SIG-M5 treated with dmso at 0.1 percent for 504 hours (cell line): ENCODE measurements around the gene CACNG1.

Source experiments
- DNase-seq: peaks from one replicate; lab custom pipeline; 2025; ENCODE audit not compliant: unreplicated experiment; lab: John Stamatoyannopoulos, UW

CACNG1 gene, protein sequence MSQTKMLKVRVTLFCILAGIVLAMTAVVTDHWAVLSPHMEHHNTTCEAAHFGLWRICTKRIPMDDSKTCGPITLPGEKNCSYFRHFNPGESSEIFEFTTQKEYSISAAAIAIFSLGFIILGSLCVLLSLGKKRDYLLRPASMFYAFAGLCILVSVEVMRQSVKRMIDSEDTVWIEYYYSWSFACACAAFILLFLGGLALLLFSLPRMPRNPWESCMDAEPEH

DNA sequence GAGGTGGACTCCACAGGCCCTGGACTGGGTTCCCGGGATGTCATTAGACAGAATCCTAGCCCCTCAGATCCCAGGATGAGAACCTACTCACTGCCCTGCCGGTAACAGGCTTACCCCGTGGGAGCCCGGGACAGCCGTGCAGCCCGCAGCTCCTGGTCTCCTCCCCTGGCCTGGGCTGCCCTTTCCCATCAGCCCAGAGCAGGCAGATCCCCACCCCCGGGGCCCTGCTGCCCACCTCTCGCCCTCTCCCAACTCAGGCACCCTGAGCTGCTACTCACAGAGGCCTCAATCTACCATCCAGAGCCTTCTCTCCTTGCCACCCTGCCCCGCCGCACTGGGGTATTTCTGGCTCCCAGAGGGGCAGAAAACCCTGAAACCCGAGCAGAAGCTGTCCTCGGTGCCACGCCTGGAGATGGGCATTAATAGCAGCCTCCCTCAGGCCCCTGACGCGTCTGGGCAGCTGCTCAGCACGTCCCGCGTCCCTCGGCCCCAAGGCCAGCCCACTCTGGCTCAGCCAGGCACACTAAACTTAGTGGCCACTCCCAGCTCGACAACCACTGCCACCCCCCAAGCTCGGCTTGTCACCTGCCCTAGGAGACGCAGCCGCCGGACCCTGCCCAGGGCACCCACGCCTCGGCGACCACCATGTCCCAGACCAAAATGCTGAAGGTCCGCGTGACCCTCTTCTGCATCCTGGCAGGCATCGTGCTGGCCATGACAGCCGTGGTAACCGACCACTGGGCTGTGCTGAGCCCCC, at the start of gene CACNG1:
CACNG1 (plus strand) TSS at position 539 of the 757 bp plus-strand sequence; CDS start at position 646, 107 bp downstream.
- DNase-seq, result no peak

DNA sequence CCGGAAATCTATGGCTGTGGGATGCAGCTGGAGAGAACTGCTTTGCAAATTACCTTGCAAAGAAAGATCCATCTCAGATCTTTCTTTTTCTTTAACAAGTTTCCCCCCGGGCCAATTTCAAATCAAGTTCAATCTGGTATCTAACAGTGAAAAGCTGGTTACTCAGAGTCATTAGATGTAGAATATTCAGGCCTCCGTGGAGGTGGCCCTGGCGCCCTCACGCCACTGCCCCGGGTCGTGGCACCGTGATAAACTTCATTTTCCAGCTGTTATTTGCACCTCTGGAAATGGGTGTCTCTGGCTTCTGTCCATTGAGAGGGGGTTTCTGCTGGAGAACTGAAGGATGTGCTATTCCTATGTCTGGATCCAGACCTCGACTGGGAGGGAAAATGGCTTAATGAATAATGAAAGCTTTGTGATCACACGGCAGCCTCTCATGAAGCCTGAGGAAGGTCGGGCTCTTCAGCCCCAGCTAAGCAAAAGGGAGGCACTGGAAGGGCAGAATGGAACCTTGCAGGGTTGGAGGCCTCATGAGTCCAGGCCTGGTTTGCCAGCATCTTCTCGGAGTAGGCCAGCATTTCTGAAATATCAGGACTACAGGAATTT, 49.3 kb upstream of the CACNG1 start:
- DNase-seq, result no peak

DNA sequence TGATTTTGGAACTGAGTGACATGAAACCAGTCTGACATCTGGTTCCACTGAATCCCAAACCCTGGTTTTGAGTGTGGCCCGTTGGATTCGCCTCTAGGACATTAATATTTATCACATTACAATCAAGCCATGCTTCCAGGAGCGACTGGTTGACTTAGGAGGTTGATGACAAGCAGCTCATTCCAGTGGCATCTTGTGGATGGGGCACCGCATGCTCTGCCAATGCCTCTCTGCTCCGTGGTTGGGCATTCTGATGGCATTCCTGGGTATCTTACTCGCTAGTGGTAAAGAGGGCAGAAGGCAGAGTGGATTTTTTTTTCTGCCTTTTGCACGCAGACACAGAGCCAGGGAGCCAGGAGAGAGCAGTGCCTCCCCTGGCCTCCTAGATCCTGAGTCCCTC, 48.4 kb upstream of the CACNG1 start:
- DNase-seq, result no peak

DNA sequence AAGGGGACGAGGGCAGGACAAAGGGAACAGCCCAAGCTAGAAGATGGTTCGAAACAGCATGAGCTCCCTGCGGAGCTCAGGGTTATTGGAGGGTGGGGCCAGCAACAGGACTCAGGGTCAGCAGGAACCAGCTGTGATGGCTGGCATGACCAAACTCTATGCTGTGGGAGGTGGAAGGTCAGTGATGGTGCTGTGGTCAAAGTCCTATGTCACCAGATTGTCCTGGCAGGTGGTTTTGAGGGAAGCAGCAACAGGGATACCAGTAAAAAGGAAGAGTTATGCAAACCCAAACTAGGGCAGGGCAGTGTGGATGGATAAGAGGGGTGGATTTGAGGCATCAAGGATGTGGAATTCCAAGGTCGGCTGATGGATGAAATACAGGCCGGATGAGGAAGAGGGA, 47.4 kb upstream of the CACNG1 start:
- no peak for DNase-seq

DNA sequence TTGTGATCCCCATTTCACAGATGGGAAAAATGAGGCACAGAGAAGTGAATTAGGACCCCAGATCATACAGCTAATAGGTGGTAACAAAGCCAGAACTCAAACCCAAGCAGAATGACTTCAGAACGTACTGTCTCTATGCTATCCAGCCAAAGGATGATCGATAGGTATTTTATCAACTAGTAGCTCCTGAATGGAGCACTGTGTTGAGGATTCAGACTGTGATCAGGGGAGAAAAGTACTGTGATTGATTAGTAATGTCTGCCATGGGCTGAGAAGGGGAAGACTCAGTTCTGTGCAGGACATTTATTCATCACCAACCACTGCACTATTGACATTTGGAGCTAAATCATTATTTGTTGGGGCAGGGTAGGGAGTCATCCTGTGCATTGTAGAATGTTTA, 41.1 kb upstream of the CACNG1 start:
- DNase-seq, result no peak

DNA sequence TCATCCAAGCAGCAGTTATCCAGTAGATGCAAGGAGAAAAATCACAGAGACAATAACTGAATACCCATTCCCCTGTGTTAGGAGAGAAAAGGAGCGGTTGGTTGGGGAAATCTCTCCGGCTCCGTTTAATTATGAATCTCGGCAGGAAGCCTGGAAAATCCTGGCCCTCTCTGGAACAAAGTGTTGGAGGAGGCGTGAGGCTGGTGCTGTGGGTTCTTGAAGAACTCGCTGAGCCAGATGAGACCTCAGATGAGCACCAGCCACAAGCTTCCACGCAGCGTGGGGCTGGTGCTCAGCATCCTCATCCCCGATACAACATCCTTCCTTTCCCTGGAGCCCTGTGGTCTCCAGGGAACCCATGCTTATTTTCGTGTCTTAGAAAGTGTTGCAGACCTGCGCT, 40.2 kb upstream of the CACNG1 start:
- no peak for DNase-seq

DNA sequence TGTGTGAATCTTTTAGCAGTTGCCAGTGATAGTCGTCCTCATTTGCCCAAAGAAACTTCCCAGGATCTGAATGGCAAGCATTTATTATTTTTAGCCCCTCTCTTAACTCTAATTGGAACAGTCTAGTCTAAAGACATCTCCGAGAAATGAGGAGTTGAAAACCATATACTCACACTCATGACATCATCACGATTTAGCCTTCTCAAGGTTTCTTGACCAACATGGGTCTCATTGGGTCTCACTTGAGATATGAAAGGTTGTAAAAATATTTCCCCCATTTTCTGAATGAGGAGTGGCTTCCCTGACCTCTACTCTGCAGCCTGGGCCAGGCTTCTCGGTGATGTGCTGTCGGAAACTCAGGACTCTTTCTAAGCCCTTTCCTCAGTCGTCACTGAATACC, 37.1 kb upstream of the CACNG1 start:
- no peak for DNase-seq

DNA sequence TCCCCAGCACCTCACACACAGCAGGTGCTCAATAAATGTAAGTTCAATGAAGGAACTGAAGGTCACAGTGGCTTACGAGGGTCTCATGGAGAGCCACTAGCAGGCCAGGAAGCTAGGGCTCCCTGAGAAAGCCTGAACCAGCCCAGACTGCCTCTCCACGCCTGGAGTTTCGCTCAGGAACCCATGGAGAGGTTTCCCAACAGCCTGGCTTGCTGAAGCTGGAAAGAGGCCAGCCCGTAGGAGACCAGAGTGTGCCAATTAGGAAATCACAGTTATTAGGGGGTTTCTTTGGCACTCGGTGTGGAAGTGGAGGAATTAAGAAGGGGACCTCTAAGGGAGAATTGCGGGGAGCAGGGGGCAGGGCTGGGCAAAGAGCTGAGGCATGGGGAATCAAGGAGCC, 36.3 kb upstream of the CACNG1 start:
- no peak for DNase-seq

DNA sequence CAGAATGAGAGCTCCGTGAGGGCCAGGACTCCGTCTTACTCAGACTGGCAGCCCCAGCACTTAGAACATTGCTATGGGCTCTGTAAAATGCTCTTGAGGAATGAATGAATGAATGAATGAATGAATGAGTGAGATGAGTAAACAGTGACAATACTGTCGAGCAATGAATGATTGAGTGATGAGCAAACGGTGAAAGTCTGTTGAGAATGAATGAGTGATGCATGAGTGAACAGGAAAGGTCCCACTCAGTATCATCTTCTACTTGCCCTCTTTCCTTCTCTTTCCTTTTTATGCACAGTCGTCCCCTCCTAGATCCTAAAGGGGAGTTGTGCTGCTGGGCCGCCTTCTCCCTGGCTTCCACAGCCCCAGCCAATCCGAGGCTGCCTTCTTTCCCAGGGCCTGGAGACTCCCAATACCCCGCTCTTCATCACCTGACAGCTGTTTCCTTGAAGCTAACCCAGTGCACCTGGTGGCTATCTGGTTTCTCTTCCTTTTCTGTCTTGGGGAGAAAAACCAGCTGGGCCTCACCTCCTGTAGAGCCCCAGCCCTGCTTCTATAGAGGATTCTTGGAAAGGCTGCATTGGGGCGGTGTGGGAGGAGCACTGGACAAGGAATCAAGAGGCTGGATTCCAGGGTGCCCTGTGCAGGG, 32.7 kb upstream of the CACNG1 start:
- DNase-seq, result no peak

DNA sequence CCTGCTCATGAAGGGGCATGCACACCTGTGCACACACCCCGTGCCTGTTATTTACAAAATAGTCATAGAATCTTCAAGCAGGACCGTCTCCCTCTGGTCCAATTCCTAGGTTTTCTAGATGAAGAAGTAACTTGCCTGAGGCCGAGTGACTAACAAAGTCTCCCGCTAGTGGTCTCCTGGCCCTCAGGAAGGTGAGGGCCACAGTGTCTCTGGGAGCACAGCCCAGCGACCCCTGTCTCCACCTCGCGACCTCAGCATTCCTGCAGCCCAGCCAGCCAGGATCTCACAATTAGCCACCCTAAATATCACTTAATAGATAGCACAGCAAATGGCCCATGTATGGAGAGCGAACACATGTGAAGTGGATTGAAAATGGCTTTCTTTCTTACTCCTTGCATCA, 30.5 kb upstream of the CACNG1 start:
- no peak for DNase-seq

DNA sequence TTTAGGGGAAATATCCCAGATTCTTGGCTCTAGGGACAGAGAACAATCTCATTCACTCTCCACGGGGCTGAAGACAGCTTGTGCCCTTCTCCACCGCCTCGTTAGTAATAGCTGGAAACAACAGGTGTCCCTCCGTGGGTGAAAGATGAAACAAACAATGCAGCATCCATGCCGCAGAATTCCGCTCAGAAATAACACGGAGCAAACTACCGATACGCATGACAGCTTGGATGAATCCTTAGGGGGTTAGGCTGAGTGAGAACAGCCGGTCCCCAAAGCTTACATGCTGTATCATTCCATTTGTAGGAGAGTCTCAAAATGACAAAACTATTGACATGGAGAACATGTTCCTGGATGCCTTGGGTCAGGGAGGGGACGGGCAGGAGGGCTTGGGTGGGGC, 29.4 kb upstream of the CACNG1 start:
- DNase-seq, result no peak

DNA sequence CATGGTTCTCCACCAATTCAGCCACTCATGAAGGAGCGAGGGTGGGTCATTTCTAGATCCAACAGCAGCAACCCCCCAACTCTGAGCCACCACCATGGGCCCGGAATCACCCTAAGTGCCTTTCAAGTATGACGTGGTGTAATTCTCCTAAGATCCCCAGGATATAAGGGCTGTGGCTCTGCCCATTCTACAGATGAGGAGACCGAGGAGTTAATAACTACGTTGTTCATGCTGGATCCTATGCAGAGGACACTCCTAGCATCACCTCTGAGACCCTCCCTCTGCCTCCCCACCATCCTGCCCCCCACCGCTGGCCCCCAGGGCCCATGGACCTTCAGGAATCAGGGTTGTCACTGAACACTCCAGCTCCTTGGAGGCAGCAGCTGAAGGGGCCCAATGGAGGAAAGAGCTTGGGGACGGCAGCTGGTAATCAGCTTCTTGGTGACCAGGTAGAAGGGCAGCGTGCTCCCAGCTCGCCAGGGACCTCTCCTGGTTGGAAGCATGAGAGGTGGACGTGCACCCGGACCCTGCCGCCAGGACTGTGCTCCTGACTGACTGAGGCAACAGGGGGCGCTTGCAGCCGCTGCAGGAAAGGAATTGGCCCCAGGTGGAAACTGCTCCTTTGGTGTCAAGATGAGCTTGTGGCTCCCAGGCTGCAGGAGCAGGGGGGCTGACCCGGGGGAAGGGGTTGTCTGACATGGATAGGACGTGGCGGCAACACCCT, 28.2 kb upstream of the CACNG1 start:
- no peak for DNase-seq

DNA sequence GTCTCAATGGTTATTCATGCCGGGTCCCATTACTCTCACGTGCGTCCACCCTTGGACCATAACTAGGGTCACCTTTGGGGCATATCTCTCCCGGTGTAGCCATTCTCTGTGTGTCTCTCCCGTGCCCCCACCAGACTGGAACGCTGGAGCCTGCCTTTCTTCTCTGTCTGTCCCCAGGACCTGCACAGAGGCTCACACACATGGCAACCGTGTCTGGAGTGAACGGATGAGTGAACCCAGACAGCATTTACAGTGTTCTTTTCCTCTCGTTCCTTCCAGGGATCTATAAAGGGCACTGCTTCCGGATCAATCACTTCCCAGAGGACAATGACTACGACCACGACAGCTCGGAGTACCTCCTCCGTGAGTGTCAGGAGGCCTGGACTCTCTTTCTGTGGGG, 26.4 kb upstream of the CACNG1 start:
- no peak for DNase-seq

DNA sequence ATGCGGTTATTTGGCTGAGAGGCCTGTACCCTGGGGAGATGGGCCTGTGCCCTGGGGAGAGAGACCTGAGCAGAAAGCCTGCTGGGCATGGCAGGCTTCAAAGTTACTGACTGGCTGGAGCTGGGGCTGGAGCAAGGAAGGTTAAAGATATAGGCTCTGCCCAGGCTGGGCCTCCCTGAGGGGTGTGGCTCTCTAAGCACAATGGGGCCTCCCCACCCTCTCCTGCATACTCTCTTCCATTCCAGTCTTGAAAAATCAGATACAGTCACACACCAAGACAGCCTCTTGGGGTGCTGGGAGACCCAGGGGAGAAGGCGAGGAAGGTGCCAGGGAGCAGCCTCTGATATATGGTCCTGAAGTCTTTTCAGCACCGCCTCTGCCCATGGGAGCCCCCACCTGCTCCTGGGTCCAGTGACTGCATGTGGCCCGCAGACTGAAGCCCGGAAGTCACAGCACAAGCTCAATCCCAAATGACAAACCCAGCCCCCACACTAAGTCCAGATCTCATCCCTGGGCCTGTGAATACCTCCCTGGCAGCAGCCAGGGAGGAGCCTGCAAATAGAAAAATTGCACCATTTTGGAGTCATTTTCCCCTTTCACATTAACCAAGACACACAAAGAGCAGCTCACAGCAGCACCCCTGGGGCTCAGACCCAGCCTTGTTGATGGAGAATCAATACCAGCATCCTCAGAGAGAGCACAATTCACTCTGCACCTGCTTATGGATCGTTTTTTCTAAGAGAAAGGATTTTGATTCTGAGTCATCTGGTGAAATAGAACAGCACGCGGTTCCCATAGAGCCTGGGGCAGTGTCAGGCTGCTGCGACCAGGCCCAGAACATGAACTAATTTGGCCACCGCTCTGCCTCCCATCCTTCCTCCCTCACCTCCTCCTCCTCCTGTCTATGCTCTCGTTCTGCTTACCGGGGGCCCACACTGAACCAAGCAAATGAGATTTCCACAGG, 25.6 kb upstream of the CACNG1 start:
- no peak for DNase-seq

DNA sequence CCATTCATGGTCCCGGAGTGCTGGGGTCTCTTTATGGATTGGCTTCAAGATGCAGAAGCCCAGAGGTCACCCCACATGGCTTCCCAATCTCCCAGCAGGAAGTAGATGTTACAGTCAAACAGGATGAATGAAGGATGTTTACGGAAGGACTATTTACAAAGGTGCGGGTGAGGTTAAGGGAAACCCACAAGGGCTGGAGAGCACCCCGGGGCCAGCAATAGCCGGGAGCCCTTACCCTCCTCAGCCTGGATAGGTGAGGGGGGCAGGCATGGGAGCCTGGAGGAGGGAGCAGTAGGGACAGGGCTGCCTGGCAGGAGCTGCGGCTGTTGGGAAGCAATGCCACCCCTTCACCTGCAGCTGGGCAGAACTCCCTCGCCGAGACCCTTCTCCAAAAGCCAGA, 24.5 kb upstream of the CACNG1 start:
- no peak for DNase-seq

DNA sequence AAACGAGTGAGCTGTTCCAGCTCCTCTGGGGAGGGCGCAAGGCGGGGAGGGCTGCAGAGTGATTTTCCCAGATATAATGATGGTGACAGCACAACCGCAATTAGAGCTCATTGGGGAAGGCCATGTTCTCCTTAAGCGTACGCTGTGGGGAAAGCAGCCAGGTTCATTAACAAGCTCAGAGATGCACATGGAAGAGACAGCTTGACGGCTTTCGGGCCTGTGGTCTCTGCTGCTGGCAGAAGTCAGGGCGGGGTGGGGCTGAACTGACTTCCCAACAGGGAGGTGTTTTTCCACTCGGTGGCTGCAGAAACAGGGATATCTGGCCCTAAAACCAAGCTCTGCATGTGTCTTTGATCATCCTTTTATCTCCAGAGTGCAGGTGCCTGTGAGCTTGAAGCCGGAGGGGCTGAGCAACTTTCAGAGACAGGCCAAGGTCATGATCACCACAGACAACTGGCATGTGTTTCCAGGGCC, 24.0 kb upstream of the CACNG1 start:
- DNase-seq, result no peak

DNA sequence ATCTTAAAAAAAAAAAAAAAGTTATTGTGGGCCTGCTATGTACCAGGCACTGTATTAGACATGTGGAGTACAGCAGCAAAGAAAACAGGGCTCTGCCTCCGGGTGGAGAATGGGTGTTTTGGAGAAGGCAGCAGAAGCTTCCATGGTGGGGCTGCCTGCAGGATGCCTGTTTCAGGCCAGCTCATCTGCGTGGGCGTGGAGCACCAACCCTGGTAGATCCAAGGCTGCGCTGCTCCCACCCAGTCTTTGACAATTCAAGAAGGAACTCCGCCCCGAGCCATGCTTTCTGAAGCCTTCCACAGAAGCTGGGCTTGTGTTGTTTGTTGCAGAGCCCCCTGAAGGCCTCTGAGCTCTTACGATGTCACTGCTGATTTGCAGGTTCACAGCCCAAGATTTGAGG, 23.2 kb upstream of the CACNG1 start:
- no peak for DNase-seq

DNA sequence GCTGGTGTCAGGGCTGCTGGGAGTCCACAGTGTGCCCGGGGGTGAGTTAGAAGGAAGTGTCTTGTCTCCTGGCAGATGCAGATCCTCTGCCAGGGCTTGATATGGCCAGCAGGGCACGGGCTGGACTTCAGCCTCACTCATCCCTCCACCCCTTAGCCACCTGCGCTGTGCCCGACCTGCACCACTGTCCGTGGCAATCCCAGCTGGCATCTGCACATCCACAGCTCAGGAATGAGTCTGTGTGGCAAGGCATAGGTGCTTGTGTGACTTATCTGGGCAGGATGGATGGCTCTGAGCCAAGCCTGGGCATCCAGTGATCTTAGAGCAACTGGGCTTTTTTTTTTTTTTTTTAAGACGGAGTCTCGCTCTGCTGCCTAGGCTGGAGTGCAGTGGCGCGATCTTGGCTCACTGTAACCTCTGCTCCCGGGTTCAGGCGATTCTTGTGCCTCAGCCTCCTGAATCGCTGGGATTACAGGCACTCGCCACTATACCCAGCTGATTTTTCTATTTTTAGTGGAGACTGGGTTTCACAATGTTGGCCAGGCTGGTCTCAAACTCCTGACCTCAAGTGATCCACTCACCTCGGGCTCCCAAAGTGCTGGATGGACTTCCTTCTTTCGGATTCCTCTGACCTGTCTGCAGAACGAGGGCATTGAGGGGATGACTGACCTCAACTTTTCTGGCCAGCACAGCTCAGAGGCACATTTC, 22.5 kb upstream of the CACNG1 start:
- no peak for DNase-seq

DNA sequence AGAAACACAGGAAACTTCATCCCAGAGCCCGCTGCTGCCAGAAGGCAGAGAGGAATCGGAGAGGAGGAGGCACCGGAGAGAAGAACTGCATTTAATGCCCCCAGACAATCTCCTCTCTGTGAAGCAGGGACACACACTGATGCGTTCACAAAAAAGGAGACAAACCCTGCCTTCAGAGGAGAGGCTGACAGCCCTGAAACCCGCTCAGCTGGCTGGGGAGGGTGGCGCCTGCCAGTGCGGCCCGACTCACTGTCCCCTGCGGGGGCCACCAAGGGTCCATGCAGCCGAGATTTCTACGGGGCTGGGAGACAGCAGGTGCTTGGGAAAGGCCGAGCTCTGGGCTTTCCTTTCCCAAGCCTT, 21.9 kb upstream of the CACNG1 start:
- DNase-seq, result no peak

DNA sequence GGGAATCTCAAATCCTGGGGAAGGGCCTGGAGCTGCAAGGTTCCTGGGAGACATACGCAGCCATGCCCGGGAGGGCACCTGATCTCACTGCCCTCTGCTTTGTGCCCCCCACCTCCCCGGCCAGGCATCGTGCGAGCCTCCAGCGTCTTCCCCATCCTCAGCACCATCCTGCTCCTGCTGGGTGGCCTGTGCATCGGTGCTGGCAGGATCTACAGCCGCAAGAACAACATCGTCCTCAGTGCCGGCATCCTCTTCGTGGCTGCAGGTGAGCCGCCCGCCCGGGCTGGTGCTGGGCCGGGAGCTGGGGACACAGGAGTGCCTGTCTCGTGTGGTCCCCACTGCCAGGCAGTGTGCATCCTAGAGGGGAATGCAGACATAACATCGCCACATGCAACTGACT, 19.6 kb upstream of the CACNG1 start:
- no peak for DNase-seq
